Measurements from ENCODE around the gene TBX4. TPM values are rescaled to one million over a fixed set of nuclear protein-coding genes. Genes with fewer than 3 reads are reported as not detected.
A peak's percentile ranks its signal among the peaks of the same experiment; 100 is the strongest.

The TBX4 gene
- total and polyA plus RNA-seq, 4 donors: not detected

DNA sequence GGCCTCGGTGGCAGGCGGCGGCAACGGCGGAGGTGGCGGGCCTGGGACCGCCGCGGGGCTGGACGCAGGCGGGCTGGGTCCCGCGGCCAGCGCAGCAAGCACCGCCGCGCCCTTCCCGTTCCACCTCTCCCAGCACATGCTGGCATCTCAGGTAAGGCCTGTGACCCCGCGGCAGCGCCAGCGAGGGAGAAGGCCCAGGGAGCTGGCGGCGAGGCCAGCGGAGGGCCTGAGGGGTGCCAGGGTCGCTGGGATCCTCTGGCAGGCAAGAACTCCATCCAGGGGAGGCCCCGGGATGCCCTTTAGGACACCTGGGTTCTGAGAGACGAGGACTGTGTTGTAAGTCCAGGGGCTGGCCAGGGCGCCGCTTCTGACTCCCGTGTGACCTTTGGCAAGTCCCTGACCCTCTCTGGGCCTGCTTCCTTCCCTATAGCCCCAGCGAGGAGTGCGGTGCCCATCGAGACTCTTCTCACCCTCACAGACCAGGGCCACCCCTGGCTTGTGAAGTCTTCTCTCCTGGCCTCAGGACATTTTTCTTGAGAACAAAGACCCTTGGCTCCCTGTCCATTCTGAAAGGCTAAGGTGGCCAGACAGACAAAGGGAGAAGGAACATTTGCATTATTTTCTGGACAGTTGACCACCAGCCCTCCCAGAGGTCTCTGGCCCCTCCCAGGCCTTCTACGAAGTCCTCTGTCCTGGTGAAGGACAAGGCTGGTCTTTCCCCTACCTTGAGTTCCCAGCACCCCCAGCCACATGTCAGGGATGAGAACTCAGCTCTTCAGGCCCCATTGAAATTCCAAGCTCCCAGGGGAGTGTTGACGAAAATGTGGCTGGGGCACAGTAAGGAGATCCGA lies 46.3 kb upstream of the TBX4 start (continued):
- no peak for TF ChIP-seq JUND (IDR thresholded peaks at IDR 0.05)

DNA sequence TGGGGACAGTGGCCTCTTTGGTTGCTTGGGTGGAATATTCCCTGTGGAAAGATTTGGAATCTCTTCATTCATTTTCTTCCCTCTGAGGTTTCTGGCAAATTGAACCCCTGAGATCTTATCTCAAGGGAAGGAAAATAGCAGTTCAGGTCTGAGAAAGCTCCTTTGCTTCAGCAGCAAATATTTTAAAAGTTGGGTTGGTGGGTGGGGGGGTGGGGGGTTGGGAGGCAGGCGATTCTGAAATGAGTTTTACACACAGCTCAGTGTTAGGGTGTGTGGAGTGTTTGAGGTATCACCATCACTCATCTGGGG lies 45.7 kb upstream of the TBX4 start:
- H3K36me3 ChIP-seq (ENCODE audit: control insufficient read depth in 4 of 4, insufficient read depth in 3 of 4, low read depth in 1 of 4, low read length in 3 of 4): no peaks in the 10 kb centered on the region
- H3K9me3 ChIP-seq (ENCODE audit: control insufficient read depth in 4 of 4, low read length in 3 of 4): no peaks in the 10 kb centered on the region
- peaks cover 10 to 19% (median 14%) of the 10 kb centered on the region in 4 donors for H3K27me3 ChIP-seq (ENCODE audit: control insufficient read depth in 4 of 4, insufficient read depth in 4 of 4, low read length in 3 of 4)
- H3K27ac ChIP-seq (ENCODE audit: low read depth in 1 of 2, low read length in 2 of 2): peak overlapping the region in 1 of 2 donors; percentile 41
- no peak overlapping the region for H3K4me3 ChIP-seq (ENCODE audit: low read depth in 1 of 3, low read length in 3 of 3)
- no peak for DNase-seq (ENCODE audit: low spot score)
- 69% methylated on average over 1 of the region's 1 CpG for WGBS
- TF ChIP-seq YY1 (IDR thresholded peaks at IDR 0.05) (no peak), EGR1 (IDR thresholded peaks at IDR 0.05; ENCODE audit: low read depth in 2 of 2) (no peak), TAF1 (conservative IDR thresholded peaks at IDR 0.05) (no peak), HNF4G (IDR thresholded peaks at IDR 0.05) (no peak), FOXA2 (IDR thresholded peaks at IDR 0.05) (no peak)
- no peak overlapping the region for H3K9ac ChIP-seq (ENCODE audit: low read depth in 1 of 2, low read length in 2 of 2)
- H3K4me1 ChIP-seq (ENCODE audit: control insufficient read depth in 4 of 4, insufficient read depth in 4 of 4, low read length in 3 of 4): peaks cover 16 to 37% (median 25%) of the 10 kb centered on the region in 4 donors

DNA sequence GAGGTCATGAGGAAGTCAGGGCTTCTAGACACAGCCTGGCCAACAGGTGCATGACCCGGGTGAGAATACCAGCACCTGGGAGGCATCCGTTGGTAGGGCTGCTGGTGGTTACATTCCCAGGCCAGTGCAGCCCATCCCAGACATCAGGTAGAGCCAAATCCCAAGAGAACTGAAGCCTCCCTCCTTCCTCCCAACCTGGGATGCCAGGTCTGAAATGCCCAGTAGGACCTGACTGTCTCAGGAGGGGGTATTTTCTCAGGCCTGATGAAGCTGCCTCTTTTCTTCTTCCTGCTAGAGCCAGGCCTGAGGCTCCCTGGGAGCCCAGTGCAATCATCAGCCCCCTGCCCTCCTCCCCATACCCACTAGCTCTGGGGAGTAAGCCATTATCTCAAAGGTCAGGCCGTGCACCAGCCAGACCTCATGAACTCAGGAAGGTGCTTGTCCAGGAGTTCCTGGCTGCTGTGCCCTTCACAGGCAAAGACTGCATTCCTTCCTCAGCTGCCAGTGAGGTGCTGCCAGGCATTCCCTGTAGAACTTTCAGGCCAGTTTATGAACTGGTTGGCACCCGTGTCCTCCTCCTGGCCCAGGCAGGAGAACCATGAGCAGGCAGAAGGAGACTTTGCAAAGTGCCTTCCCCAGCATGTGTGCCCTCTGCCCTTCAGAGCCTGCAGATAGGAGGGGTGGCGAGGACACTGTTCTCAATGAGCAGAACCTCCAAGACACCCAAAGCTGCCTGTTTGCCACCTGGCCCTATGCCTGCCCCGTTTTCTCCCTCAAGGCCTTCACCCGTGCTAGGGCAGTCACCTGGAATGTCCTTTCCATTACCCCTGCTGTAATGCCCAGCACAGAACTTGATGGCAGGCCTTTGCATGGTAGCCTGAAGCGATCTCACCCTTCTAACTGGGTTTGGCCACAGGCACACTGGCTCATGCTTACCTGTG lies 45.0 kb upstream of the TBX4 start:
- Histone ChIP-seq H3K9me3 (ENCODE audit: control insufficient read depth in 4 of 4, low read length in 3 of 4) (no peaks in the 10 kb centered on the region), H3K4me3 (ENCODE audit: low read depth in 1 of 3, low read length in 3 of 3) (no peak overlapping the region), H3K36me3 (ENCODE audit: control insufficient read depth in 4 of 4, insufficient read depth in 3 of 4, low read depth in 1 of 4, low read length in 3 of 4) (no peaks in the 10 kb centered on the region), H3K9ac (ENCODE audit: low read depth in 1 of 2, low read length in 2 of 2) (no peak overlapping the region), H3K27me3 (ENCODE audit: control insufficient read depth in 4 of 4, insufficient read depth in 4 of 4, low read length in 3 of 4) (peaks cover 6 to 19% (median 12%) of the 10 kb centered on the region in 4 donors), H3K4me1 (ENCODE audit: control insufficient read depth in 4 of 4, insufficient read depth in 4 of 4, low read length in 3 of 4) (peaks cover 16 to 45% (median 30%) of the 10 kb centered on the region in 4 donors), H3K27ac (ENCODE audit: low read depth in 1 of 2, low read length in 2 of 2) (no peak overlapping the region)
- TF ChIP-seq FOXA1 (IDR thresholded peaks at IDR 0.05) (no peak), HNF4A (conservative IDR thresholded peaks at IDR 0.05) (no peak), EGR1 (IDR thresholded peaks at IDR 0.05; ENCODE audit: low read depth in 2 of 2) (no peak), YY1 (IDR thresholded peaks at IDR 0.05) (no peak), FOXA2 (IDR thresholded peaks at IDR 0.05) (no peak), JUND (IDR thresholded peaks at IDR 0.05) (no peak), NR2F2 (IDR thresholded peaks at IDR 0.05) (no peak), SP1 (IDR thresholded peaks at IDR 0.05) (no peak)
- TF ChIP-seq, protein P1, sequence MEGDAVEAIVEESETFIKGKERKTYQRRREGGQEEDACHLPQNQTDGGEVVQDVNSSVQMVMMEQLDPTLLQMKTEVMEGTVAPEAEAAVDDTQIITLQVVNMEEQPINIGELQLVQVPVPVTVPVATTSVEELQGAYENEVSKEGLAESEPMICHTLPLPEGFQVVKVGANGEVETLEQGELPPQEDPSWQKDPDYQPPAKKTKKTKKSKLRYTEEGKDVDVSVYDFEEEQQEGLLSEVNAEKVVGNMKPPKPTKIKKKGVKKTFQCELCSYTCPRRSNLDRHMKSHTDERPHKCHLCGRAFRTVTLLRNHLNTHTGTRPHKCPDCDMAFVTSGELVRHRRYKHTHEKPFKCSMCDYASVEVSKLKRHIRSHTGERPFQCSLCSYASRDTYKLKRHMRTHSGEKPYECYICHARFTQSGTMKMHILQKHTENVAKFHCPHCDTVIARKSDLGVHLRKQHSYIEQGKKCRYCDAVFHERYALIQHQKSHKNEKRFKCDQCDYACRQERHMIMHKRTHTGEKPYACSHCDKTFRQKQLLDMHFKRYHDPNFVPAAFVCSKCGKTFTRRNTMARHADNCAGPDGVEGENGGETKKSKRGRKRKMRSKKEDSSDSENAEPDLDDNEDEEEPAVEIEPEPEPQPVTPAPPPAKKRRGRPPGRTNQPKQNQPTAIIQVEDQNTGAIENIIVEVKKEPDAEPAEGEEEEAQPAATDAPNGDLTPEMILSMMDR (IDR thresholded peaks at IDR 0.05; ENCODE audit: low read depth, low read length, missing input control): no peak
- TF ChIP-seq, protein P2, sequence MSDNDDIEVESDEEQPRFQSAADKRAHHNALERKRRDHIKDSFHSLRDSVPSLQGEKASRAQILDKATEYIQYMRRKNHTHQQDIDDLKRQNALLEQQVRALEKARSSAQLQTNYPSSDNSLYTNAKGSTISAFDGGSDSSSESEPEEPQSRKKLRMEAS (IDR thresholded peaks at IDR 0.05): no peak
- TF ChIP-seq, protein P3, sequence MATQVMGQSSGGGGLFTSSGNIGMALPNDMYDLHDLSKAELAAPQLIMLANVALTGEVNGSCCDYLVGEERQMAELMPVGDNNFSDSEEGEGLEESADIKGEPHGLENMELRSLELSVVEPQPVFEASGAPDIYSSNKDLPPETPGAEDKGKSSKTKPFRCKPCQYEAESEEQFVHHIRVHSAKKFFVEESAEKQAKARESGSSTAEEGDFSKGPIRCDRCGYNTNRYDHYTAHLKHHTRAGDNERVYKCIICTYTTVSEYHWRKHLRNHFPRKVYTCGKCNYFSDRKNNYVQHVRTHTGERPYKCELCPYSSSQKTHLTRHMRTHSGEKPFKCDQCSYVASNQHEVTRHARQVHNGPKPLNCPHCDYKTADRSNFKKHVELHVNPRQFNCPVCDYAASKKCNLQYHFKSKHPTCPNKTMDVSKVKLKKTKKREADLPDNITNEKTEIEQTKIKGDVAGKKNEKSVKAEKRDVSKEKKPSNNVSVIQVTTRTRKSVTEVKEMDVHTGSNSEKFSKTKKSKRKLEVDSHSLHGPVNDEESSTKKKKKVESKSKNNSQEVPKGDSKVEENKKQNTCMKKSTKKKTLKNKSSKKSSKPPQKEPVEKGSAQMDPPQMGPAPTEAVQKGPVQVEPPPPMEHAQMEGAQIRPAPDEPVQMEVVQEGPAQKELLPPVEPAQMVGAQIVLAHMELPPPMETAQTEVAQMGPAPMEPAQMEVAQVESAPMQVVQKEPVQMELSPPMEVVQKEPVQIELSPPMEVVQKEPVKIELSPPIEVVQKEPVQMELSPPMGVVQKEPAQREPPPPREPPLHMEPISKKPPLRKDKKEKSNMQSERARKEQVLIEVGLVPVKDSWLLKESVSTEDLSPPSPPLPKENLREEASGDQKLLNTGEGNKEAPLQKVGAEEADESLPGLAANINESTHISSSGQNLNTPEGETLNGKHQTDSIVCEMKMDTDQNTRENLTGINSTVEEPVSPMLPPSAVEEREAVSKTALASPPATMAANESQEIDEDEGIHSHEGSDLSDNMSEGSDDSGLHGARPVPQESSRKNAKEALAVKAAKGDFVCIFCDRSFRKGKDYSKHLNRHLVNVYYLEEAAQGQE (IDR thresholded peaks at IDR 0.05): no peak
- DNase-seq (ENCODE audit: low spot score): no peak
- 54% methylated on average over 8 of the region's 8 CpGs for WGBS

Data from liver (tissue), 9 donors.